Bronchial epithelial cell (primary cell): ENCODE measurements around the gene NDUFB8. TPM values are rescaled to one million over a fixed set of nuclear protein-coding genes. Genes with fewer than 3 reads are reported as not detected.
A peak's percentile ranks its signal among the peaks of the same experiment; 100 is the strongest.

ENCODE experiments used
- DNase-seq: peaks from one replicate; pipeline ENCODE4 v3.0.0-alpha.2; 2010; ENCODE audit warnings: low read depth
- FAIRE-seq: peaks from 2 replicates; lab custom pipeline; 2011; peaks lifted over from hg19 to GRCh38; lab: Jason Lieb, UNC
- H3K27me3 ChIP-seq: 2 replicates; pipeline ENCODE4 v1.5.1; 2011; ENCODE audit warnings: low read length; ENCODE audit not compliant: control insufficient read depth, insufficient read depth
- H3K36me3 ChIP-seq: 2 replicates; pipeline ENCODE4 v1.5.1; 2011; ENCODE audit warnings: low read length; ENCODE audit not compliant: control insufficient read depth, insufficient read depth
- H3K4me3 ChIP-seq: 2 replicates; pipeline ENCODE4 v1.5.1; 2011; ENCODE audit warnings: mild to moderate bottlenecking, low read depth, low read length, control low read depth
- total RNA-seq: library from RNA; depleted of rRNA; stranded (reverse); fragments of >200 nt; gene quantifications from 2 replicates; pipeline ENCODE4 v1.2.1, GENCODE V29; 2014
- TF ChIP-seq, protein P1 (sequence below): IDR thresholded peaks from 2 replicates; pipeline ENCODE4 v1.5.1; 2011; ENCODE audit warnings: mild to moderate bottlenecking, moderate library complexity, low read length, control low read depth, inconsistent platforms; ENCODE audit not compliant: insufficient read depth, severe bottlenecking

NDUFB8 gene
- total RNA-seq, 1 donor from 2014 or later, result 134 TPM

- DNase-seq, result no peak
- peaks cover 27% of the 10 kb centered on the region for H3K27me3 ChIP-seq
- TF ChIP-seq, protein P1, sequence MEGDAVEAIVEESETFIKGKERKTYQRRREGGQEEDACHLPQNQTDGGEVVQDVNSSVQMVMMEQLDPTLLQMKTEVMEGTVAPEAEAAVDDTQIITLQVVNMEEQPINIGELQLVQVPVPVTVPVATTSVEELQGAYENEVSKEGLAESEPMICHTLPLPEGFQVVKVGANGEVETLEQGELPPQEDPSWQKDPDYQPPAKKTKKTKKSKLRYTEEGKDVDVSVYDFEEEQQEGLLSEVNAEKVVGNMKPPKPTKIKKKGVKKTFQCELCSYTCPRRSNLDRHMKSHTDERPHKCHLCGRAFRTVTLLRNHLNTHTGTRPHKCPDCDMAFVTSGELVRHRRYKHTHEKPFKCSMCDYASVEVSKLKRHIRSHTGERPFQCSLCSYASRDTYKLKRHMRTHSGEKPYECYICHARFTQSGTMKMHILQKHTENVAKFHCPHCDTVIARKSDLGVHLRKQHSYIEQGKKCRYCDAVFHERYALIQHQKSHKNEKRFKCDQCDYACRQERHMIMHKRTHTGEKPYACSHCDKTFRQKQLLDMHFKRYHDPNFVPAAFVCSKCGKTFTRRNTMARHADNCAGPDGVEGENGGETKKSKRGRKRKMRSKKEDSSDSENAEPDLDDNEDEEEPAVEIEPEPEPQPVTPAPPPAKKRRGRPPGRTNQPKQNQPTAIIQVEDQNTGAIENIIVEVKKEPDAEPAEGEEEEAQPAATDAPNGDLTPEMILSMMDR, result no peak
- no peak overlapping the region for H3K4me3 ChIP-seq
- FAIRE-seq, result peak; percentile 80
- no peaks in the 10 kb centered on the region for H3K36me3 ChIP-seq
Measured at GRCh38 chr10:100565206-100565985, 35.7 kb upstream of the NDUFB8 start.

DNA sequence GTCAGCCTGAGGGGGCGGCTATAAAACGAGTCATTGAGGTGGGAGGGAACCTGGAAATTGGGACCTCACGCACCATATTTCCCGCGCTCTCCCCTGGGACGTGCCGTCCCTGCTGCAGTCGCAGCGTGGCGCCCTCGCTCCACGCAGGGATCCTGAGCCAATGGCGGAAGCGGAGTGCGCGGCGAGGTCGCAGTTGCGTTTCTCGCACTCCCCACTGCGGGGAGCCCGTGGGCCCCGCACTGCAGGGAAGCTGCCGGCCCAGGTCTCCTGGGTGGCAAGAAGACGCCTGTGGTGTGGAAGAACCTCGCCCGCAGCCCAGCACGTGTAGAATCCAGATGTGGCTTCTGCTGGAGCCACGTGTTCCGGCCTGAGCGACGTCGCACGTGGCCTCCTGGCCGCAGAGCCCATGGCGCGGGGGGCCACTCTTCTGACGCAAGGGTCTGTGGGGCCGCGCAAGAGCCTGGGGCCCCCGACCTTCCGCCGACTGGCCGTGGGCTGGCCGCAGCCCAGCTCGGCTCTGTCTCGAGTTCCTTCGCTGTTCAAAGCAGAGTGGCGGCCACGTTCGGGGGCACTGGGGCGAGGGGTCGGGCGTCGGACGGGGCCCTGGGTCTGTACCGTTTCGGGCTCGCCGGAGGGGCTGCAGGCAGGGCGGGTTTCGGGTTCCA is 32.5 kb upstream of the NDUFB8 start:
- TF ChIP-seq, protein P1, result peak; percentile 99
- H3K4me3 ChIP-seq, result no peak overlapping the region
- DNase-seq, result peak; percentile 53
- H3K36me3 ChIP-seq, result no peaks in the 10 kb centered on the region
- peaks cover 9% of the 10 kb centered on the region for H3K27me3 ChIP-seq
- FAIRE-seq, result peak; percentile 47

DNA sequence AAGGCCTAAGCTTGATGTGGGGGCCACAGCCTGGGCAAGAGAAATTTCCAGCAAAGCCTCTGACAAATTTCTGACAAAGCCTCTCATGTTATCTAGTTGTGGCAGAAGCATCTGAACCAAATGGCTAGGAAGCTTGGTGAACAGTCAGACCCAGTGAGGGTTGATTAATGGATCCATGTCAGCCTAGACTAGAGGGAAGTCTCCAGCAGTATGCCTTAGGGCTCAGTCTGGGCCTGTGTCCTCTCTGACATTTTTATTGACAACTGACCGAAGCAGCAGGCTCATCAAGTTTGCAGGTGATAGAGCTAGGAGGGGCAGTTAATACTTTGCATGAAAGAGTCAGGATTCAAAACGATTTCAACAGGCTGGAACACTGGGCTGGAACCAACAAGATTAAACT is 31.3 kb upstream of the NDUFB8 start:
- Histone ChIP-seq H3K4me3 (no peak overlapping the region), H3K27me3 (peaks cover 6% of the 10 kb centered on the region), H3K36me3 (no peaks in the 10 kb centered on the region)
- TF ChIP-seq, protein P1, result no peak
- no peak for FAIRE-seq
- DNase-seq, result no peak

DNA sequence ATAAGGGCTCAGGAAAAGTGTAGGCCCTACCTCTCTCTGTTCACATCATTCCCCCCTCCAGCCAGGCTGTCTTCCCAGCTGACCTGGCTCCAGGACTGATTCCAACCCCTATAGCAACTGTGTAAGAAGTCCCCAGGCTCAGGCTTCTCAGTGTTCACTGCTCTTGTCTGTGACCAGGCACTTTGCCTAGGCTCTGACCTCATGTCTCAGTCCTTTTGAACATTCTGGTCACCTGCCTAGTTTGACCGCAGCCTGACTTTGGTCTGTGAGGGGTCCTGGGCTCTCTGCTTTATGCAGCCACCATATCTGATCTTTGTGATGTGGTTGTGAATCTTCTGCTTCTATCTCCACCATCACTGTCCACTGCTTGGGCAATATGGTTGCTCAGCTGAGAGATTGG is 30.6 kb upstream of the NDUFB8 start:
- Histone ChIP-seq H3K4me3 (no peak overlapping the region), H3K27me3 (peaks cover 6% of the 10 kb centered on the region), H3K36me3 (no peaks in the 10 kb centered on the region)
- TF ChIP-seq, protein P1, result no peak
- peak; percentile 7 for FAIRE-seq
- no peak for DNase-seq

GRCh38 chr10:100554902-100555301 is 25.2 kb upstream of the NDUFB8 start:
- TF ChIP-seq, protein P1, result no peak
- H3K27me3 ChIP-seq, result no peaks in the 10 kb centered on the region
- FAIRE-seq (no peak), DNase-seq (no peak)
- no peak overlapping the region for H3K4me3 ChIP-seq
- H3K36me3 ChIP-seq, result no peaks in the 10 kb centered on the region
